Endothelial cell of umbilical vein (primary cell): Measurements from ENCODE around the gene MRPS6. TPM values are rescaled to one million over a fixed set of nuclear protein-coding genes. Genes with fewer than 3 reads are reported as not detected.

Experiments used
- BruUV-seq: library from RNA; stranded (reverse); fragments of 400-500 nt; replicated peaks from 2 replicates; lab custom pipeline; 2021; lab: Mats Ljungman, UMichigan
- CTCF ChIA-PET: fragments of 300-600, 350-600 bp; sonication (Branson Sonifier 250); formaldehyde crosslinking; loops from one replicate; lab custom pipeline; 2021; ENCODE audit warnings: antibody characterized with exemption, inconsistent platforms; lab: Charles Lee
- POLR2A ChIA-PET: fragments of 300-600, 350-600 bp; sonication (Branson Sonifier 250); formaldehyde crosslinking; loops from one replicate; lab custom pipeline; 2021; ENCODE audit warnings: antibody characterized with exemption, inconsistent platforms; lab: Charles Lee
- DNase-seq: peaks from one replicate; pipeline ENCODE4 v3.0.0-alpha.2; 2011; ENCODE audit warnings: low read depth, low spot score
- FAIRE-seq: peaks from 2 replicates; lab custom pipeline; 2011; peaks lifted over from hg19 to GRCh38; lab: Jason Lieb, UNC
- H2AFZ ChIP-seq: 2 replicates; pipeline ENCODE4 v1.6.0; 2012; ENCODE audit warnings: low read depth, low read length, control low read depth, inconsistent platforms
- H3K27ac ChIP-seq: 2 replicates; pipeline ENCODE4 v1.5.1; 2011; ENCODE audit warnings: low read depth, mild to moderate bottlenecking, control low read depth, low read length, moderate library complexity; ENCODE audit not compliant: insufficient read depth
- H3K27me3 ChIP-seq, 2 experiments: 2 replicates each; pipeline versions ENCODE4 v1.6.0 to v1.6.1; 2011; ENCODE audit warnings: low read length in 2 of 2, mixed read lengths in 1 of 2; ENCODE audit not compliant: control insufficient read depth in 2 of 2, insufficient read depth in 2 of 2
- H3K36me3 ChIP-seq, 2 experiments: 2 replicates in 1 of 2; 3 replicates in 1 of 2; pipeline ENCODE4 v1.5.1; 2011; ENCODE audit warnings: low read length in 2 of 2, mild to moderate bottlenecking in 1 of 2, moderate library complexity in 1 of 2; ENCODE audit not compliant: control insufficient read depth in 2 of 2, insufficient read depth in 2 of 2; ENCODE audit errors: extremely low read depth in 1 of 2
- H3K4me1 ChIP-seq: 3 replicates; pipeline ENCODE4 v1.5.1; 2011; ENCODE audit warnings: mild to moderate bottlenecking, low read length; ENCODE audit not compliant: control insufficient read depth, insufficient read depth; ENCODE audit errors: extremely low read depth
- H3K4me2 ChIP-seq: 2 replicates; pipeline ENCODE4 v1.6.1; 2011; ENCODE audit warnings: low read length, control low read depth, mixed read lengths; ENCODE audit not compliant: insufficient read depth
- H3K4me3 ChIP-seq, 3 experiments: fragments of 200-600 bp in 1 of 3; sonication (generic), shearing (Covaris generic) in 1 of 3; replicated peaks in 1 of 3; 2 replicates each; pipeline ENCODE4 v1.5.1; 2011 to 2016; ENCODE audit warnings: control low read depth in 3 of 3, low read length in 3 of 3, mild to moderate bottlenecking in 2 of 3, inconsistent platforms in 1 of 3, low read depth in 1 of 3, moderate library complexity in 1 of 3; ENCODE audit not compliant: insufficient read depth in 1 of 3
- H3K79me2 ChIP-seq: 2 replicates; pipeline ENCODE4 v1.6.0; 2012; ENCODE audit warnings: low read length, inconsistent platforms; ENCODE audit not compliant: control insufficient read depth, insufficient read depth
- H3K9ac ChIP-seq: replicated peaks from 2 replicates; pipeline ENCODE3; 2011; ENCODE audit warnings: low read length, control low read depth; ENCODE audit not compliant: insufficient read depth; ENCODE audit errors: extremely low read depth
- H3K9me1 ChIP-seq: replicated peaks from 3 replicates; pipeline ENCODE4 v1.6.0; 2011; ENCODE audit warnings: mild to moderate bottlenecking, low read length; ENCODE audit not compliant: control insufficient read depth, insufficient read depth; ENCODE audit errors: extremely low read depth
- H3K9me3 ChIP-seq: replicated peaks from 2 replicates; pipeline ENCODE4 v1.5.1; 2012; ENCODE audit warnings: low read length, inconsistent platforms; ENCODE audit not compliant: control insufficient read depth, insufficient read depth
- H4K20me1 ChIP-seq: replicated peaks from 2 replicates; pipeline ENCODE3; 2011; ENCODE audit warnings: mild to moderate bottlenecking, low read length; ENCODE audit not compliant: control insufficient read depth, insufficient read depth; ENCODE audit errors: extremely low read depth
- EZH2 ChIP-seq: IDR thresholded peaks from 2 replicates; pipeline ENCODE4 v1.6.1; 2012; ENCODE audit warnings: borderline replicate concordance, low read depth, mild to moderate bottlenecking, moderate library complexity, low read length, inconsistent platforms; ENCODE audit not compliant: severe bottlenecking
- FOS ChIP-seq: IDR thresholded peaks from 2 replicates; pipeline ENCODE4 v1.6.1; 2011; ENCODE audit warnings: mild to moderate bottlenecking, low read length, moderate library complexity, borderline replicate concordance; ENCODE audit not compliant: insufficient read depth
- GATA2 ChIP-seq: IDR thresholded peaks from 2 replicates; pipeline ENCODE4 v1.7.0; 2011; ENCODE audit warnings: low read depth, mild to moderate bottlenecking, moderate library complexity, mixed read lengths, low read length; ENCODE audit not compliant: insufficient read length, insufficient read depth
- JUN ChIP-seq: IDR thresholded peaks from 2 replicates; pipeline ENCODE4 v1.6.1; 2011; ENCODE audit warnings: borderline replicate concordance, low read depth; ENCODE audit not compliant: insufficient read length, insufficient read depth
- MYC ChIP-seq: IDR thresholded peaks from one replicate; pipeline ENCODE4 v1.6.1; 2011; ENCODE audit warnings: mild to moderate bottlenecking, low read depth, low read length
- POLR2A ChIP-seq: IDR thresholded peaks from 2 replicates; pipeline ENCODE4 v1.6.1; 2012; ENCODE audit warnings: low read depth, mild to moderate bottlenecking, control low read depth, low read length
- POLR2AphosphoS5 ChIP-seq: IDR thresholded peaks from 2 replicates; pipeline ENCODE4 v1.6.1; 2012; ENCODE audit warnings: low read depth, mild to moderate bottlenecking, control low read depth, low read length, moderate library complexity; ENCODE audit not compliant: insufficient read depth
- dilution Hi-C: fragments of 300-500 bp; cut with MboI; formaldehyde crosslinking; loops from one replicate; pipeline ENCODE4 v1.15.0; 2019; ENCODE audit warnings: low sequenced_read_pairs; ENCODE audit not compliant: extremely low pct_ligation_motif_present
- intact Hi-C: fragments of 100-400 bp; cut with micrococcal nuclease; formaldehyde crosslinking; loops from one replicate; pipeline ENCODE4 v1.10.0; 2022
- polyA plus RNA-seq, 4 experiments: library from polyadenylated mRNA; depleted of rRNA in 3 of 4; stranded (reverse) in 3 of 4; unstranded in 1 of 4; fragments of >200 nt; gene quantifications; 2 replicates each; pipeline versions ENCODE4 v1.2.1 to v1.2.3, GENCODE V29; 2011 to 2012; ENCODE audit warnings: missing spikeins in 1 of 4
- total RNA-seq: library from RNA; stranded (reverse); gene quantifications from 2 replicates; pipeline ENCODE4 v1.2.3, GENCODE V29; 2021
- TF ChIP-seq, protein P1 (sequence below), 2 donors: IDR thresholded peaks; 1 replicate in 1 of 2; 2 replicates in 1 of 2; pipeline ENCODE4 v1.5.1; 2011; ENCODE audit warnings: low read length in 2 of 2, mild to moderate bottlenecking in 2 of 2, moderate library complexity in 2 of 2, control low read depth in 1 of 2, inconsistent platforms in 1 of 2, low read depth in 1 of 2; ENCODE audit not compliant: insufficient read depth in 1 of 2; ENCODE audit errors: extremely low read depth in 1 of 2
- TF ChIP-seq, protein P2 (sequence below): IDR thresholded peaks from 2 replicates; pipeline ENCODE4 v1.6.1; 2011; ENCODE audit not compliant: insufficient read depth, insufficient read length

MRPS6 gene
- total and polyA plus RNA-seq, 2 donors (not counting 3 experiments of a cell fraction or from before 2014, with no cell fraction given): 19.8 to 37.2 TPM

- Histone ChIP-seq H3K9ac (no peak overlapping the region), H3K4me1 (no peaks in the 10 kb centered on the region), H3K4me2 (no peak overlapping the region), H3K79me2 (peaks cover 37% of the 10 kb centered on the region), H4K20me1 (no peaks in the 10 kb centered on the region), H3K27me3 (no peaks in the 10 kb centered on the region), H2AFZ (no peak overlapping the region), H3K36me3 (no peaks in the 10 kb centered on the region), H3K9me3 (no peaks in the 10 kb centered on the region), H3K4me3 (no peak overlapping the region), H3K27ac (no peak overlapping the region), H3K9me1 (no peaks in the 10 kb centered on the region)
- dilution Hi-C loops: no loop called here
- POLR2A ChIA-PET: no interaction called here
- FAIRE-seq (no peak), DNase-seq (peak; percentile 11)
- TF ChIP-seq MYC: no peak
- TF ChIP-seq FOS: peak; percentile 12
- CTCF ChIA-PET: interaction anchor here (1.3 to 2.8 kb wide), 3 partner anchors 11 to 156 kb away, joined by 3 to 17 read pairs (median 6); no protein-coding TSS in a partner anchor
- intact Hi-C loops: no loop called here
- BruUV-seq: no TSS peak
Observed at GRCh38 chr21:34080710-34081109, 7.3 kb downstream of the MRPS6 start.

- dilution Hi-C loops: no loop called here
- intact Hi-C loops: no loop called here
- no peaks in the 10 kb centered on the region for H3K27me3 ChIP-seq
- no peak overlapping the region for H3K27ac ChIP-seq
- H3K4me1 ChIP-seq: no peaks in the 10 kb centered on the region
- peaks cover 49% of the 10 kb centered on the region for H3K79me2 ChIP-seq
- TF ChIP-seq, protein P1, sequence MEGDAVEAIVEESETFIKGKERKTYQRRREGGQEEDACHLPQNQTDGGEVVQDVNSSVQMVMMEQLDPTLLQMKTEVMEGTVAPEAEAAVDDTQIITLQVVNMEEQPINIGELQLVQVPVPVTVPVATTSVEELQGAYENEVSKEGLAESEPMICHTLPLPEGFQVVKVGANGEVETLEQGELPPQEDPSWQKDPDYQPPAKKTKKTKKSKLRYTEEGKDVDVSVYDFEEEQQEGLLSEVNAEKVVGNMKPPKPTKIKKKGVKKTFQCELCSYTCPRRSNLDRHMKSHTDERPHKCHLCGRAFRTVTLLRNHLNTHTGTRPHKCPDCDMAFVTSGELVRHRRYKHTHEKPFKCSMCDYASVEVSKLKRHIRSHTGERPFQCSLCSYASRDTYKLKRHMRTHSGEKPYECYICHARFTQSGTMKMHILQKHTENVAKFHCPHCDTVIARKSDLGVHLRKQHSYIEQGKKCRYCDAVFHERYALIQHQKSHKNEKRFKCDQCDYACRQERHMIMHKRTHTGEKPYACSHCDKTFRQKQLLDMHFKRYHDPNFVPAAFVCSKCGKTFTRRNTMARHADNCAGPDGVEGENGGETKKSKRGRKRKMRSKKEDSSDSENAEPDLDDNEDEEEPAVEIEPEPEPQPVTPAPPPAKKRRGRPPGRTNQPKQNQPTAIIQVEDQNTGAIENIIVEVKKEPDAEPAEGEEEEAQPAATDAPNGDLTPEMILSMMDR (IDR thresholded peaks at IDR 0.05; ENCODE audit: extremely low read depth in 1 of 2, insufficient read depth in 1 of 2, low read depth in 1 of 2, low read length in 2 of 2): no peak
- no peak for TF ChIP-seq POLR2AphosphoS5
- TF ChIP-seq, protein P2, sequence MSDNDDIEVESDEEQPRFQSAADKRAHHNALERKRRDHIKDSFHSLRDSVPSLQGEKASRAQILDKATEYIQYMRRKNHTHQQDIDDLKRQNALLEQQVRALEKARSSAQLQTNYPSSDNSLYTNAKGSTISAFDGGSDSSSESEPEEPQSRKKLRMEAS: no peak
- TF ChIP-seq GATA2: no peak
- TF ChIP-seq EZH2: no peak
- TF ChIP-seq FOS: no peak
- no peak for TF ChIP-seq JUN
- TF ChIP-seq MYC: no peak
- TF ChIP-seq POLR2A: no peak
- POLR2A ChIA-PET: interaction anchor here (1.4 kb wide), 1 partner anchor 9 kb away, joined by 3 read pairs; no protein-coding TSS in a partner anchor
- no peak overlapping the region for H3K4me3 ChIP-seq
- CTCF ChIA-PET: no interaction called here
- H4K20me1 ChIP-seq: no peaks in the 10 kb centered on the region
- no peak overlapping the region for H3K4me2 ChIP-seq
- H3K9me3 ChIP-seq: no peaks in the 10 kb centered on the region
- no peak overlapping the region for H3K9ac ChIP-seq
- FAIRE-seq (no peak), DNase-seq (no peak)
- H3K9me1 ChIP-seq: no peaks in the 10 kb centered on the region
- BruUV-seq: no TSS peak
- H2AFZ ChIP-seq: no peak overlapping the region
- H3K36me3 ChIP-seq: no peaks in the 10 kb centered on the region
Observed at GRCh38 chr21:34082769-34083168, 9.4 kb downstream of the MRPS6 start.
